ENCODE measurements around the gene MYRFL. TPM values are rescaled to one million over a fixed set of nuclear protein-coding genes. Genes with fewer than 3 reads are reported as not detected.

MYRFL gene
- total RNA-seq, 2 donors from 2014 or later, result 0.15 to 0.55 TPM

GRCh38 chr12:69905801-69906200 lies 80.8 kb downstream of the MYRFL start:
- no peak for DNase-seq
- Histone ChIP-seq H3K9ac (ENCODE audit: extremely low read depth, low read length, poor library complexity, severe bottlenecking) (no peak overlapping the region), H3K4me1 (ENCODE audit: control insufficient read depth, insufficient read depth, low read length) (peaks cover 3% of the 10 kb centered on the region), H3K27ac (ENCODE audit: low read depth, low read length) (no peak overlapping the region), H3K36me3 (ENCODE audit: control insufficient read depth, insufficient read depth, low read length) (no peaks in the 10 kb centered on the region), H3K9me3 (ENCODE audit: control insufficient read depth, low read length) (no peaks in the 10 kb centered on the region), H3K27me3 (ENCODE audit: control insufficient read depth, insufficient read depth, low read length, poor library complexity, severe bottlenecking) (no peaks in the 10 kb centered on the region), H3K4me3 (ENCODE audit: low read length) (no peak overlapping the region)
- Mint-ChIP-seq H3K27ac (no peak overlapping the region), H3K27me3 (ENCODE audit: insufficient read depth) (peaks cover 3% of the 10 kb centered on the region), H3K4me3 (no peak overlapping the region), H3K36me3 (ENCODE audit: low read depth) (no peaks in the 10 kb centered on the region), H3K4me1 (peaks cover 29% of the 10 kb centered on the region), H3K9me3 (no peaks in the 10 kb centered on the region)
- TF ChIP-seq CTCF (conservative IDR thresholded peaks at IDR 0.05), result no peak
- 93% methylated on average over 1 of the region's 1 CpG; no CpG with 5 or more reads in 1 of the 2 experiments for WGBS, 2 experiments (ENCODE audit: insufficient coverage in 1 of 2, insufficient read length in 1 of 2)

GRCh38 chr12:69906411-69907216 lies 81.6 kb downstream of the MYRFL start:
- H3K4me3 ChIP-seq (ENCODE audit: low read length), result no peak overlapping the region
- Mint-ChIP-seq H3K27me3 (ENCODE audit: insufficient read depth) (peaks cover 3% of the 10 kb centered on the region), H3K4me1 (peaks cover 34% of the 10 kb centered on the region), H3K9me3 (no peaks in the 10 kb centered on the region), H3K36me3 (ENCODE audit: low read depth) (no peaks in the 10 kb centered on the region), H3K4me3 (no peak overlapping the region), H3K27ac (no peak overlapping the region)
- H3K27ac ChIP-seq (ENCODE audit: low read depth, low read length), result no peak overlapping the region
- TF ChIP-seq CTCF (conservative IDR thresholded peaks at IDR 0.05), result no peak
- peaks cover 3% of the 10 kb centered on the region for H3K4me1 ChIP-seq (ENCODE audit: control insufficient read depth, insufficient read depth, low read length)
- no peaks in the 10 kb centered on the region for H3K9me3 ChIP-seq (ENCODE audit: control insufficient read depth, low read length)
- no peak for DNase-seq
- 86 to 92% methylated on average over 4 of the region's 4 CpGs for WGBS, 2 experiments (ENCODE audit: insufficient coverage in 1 of 2, insufficient read length in 1 of 2)
- no peaks in the 10 kb centered on the region for H3K27me3 ChIP-seq (ENCODE audit: control insufficient read depth, insufficient read depth, low read length, poor library complexity, severe bottlenecking)
- H3K36me3 ChIP-seq (ENCODE audit: control insufficient read depth, insufficient read depth, low read length), result no peaks in the 10 kb centered on the region
- no peak overlapping the region for H3K9ac ChIP-seq (ENCODE audit: extremely low read depth, low read length, poor library complexity, severe bottlenecking)

- Mint-ChIP-seq H3K36me3 (ENCODE audit: low read depth) (no peaks in the 10 kb centered on the region), H3K27ac (no peak overlapping the region), H3K27me3 (ENCODE audit: insufficient read depth) (peaks cover 3% of the 10 kb centered on the region), H3K4me3 (no peak overlapping the region), H3K4me1 (peaks cover 36% of the 10 kb centered on the region), H3K9me3 (no peaks in the 10 kb centered on the region)
- WGBS, 2 experiments (ENCODE audit: insufficient coverage in 1 of 2, insufficient read length in 1 of 2), result 97 to 100% methylated on average over 1 to 3 of the region's 3 CpGs
- no peak overlapping the region for H3K27ac ChIP-seq (ENCODE audit: low read depth, low read length)
- no peak overlapping the region for H3K9ac ChIP-seq (ENCODE audit: extremely low read depth, low read length, poor library complexity, severe bottlenecking)
- H3K4me1 ChIP-seq (ENCODE audit: control insufficient read depth, insufficient read depth, low read length), result peaks cover 3% of the 10 kb centered on the region
- no peak overlapping the region for H3K4me3 ChIP-seq (ENCODE audit: low read length)
- no peak for TF ChIP-seq CTCF (conservative IDR thresholded peaks at IDR 0.05)
- H3K36me3 ChIP-seq (ENCODE audit: control insufficient read depth, insufficient read depth, low read length), result no peaks in the 10 kb centered on the region
- no peaks in the 10 kb centered on the region for H3K27me3 ChIP-seq (ENCODE audit: control insufficient read depth, insufficient read depth, low read length, poor library complexity, severe bottlenecking)
- DNase-seq, result no peak
- no peaks in the 10 kb centered on the region for H3K9me3 ChIP-seq (ENCODE audit: control insufficient read depth, low read length)
Observed at GRCh38 chr12:69908203-69908602, 83.2 kb downstream of the MYRFL start.
